GM12878 (cell line): ENCODE data around the gene HCRTR2. TPM values are rescaled to one million over a fixed set of nuclear protein-coding genes. Genes with fewer than 3 reads are reported as not detected.
A peak's percentile ranks its signal among the peaks of the same experiment; 100 is the strongest.

Experiments
- ATAC-seq: fragments of 200-7000 bp; cut with Tn5 transposase; 3 replicates; pipeline ENCODE4 v1.9.1; 2020; ENCODE audit warnings: mild to moderate bottlenecking, moderate library complexity
- BruUV-seq: library from RNA; stranded (reverse); fragments of 400-500 nt; replicated peaks from 2 replicates; lab custom pipeline; 2021; lab: Mats Ljungman, UMichigan
- CTCF ChIA-PET: fragments of 300-600 bp; sonication (Branson Sonifier 250); formaldehyde crosslinking; extraction: SDS; loops from one replicate; lab custom pipeline; 2021; ENCODE audit warnings: inconsistent platforms; lab: Yijun Ruan, JAX
- POLR2A ChIA-PET: fragments of 350-600 bp; formaldehyde crosslinking; extraction: SDS; loops from one replicate; lab custom pipeline; 2021; ENCODE audit warnings: inconsistent platforms; lab: Charles Lee
- RAD21 ChIA-PET: fragments of 300-600 bp; sonication (Branson Sonifier 250); formaldehyde crosslinking; loops from one replicate; lab custom pipeline; 2023; ENCODE audit warnings: antibody characterized with exemption; ENCODE audit not compliant: unreplicated experiment; lab: Charles Lee
- SMC1A ChIA-PET: fragments of 300-600 bp; sonication (Branson Sonifier 250); formaldehyde crosslinking; loops from one replicate; lab custom pipeline; 2023; ENCODE audit not compliant: unreplicated experiment, uncharacterized antibody; lab: Charles Lee
- DNase-seq: peaks from one replicate; pipeline ENCODE4 v3.0.0-alpha.2; 2011; ENCODE audit warnings: low read depth, low spot score
- FAIRE-seq: peaks from 3 replicates; lab custom pipeline; 2011; peaks lifted over from hg19 to GRCh38; lab: Jason Lieb, UNC
- H2AFZ ChIP-seq: 2 replicates; pipeline ENCODE4 v1.6.0; 2011; ENCODE audit warnings: low read depth, low read length, control low read depth; ENCODE audit not compliant: control insufficient read depth
- H3K27ac ChIP-seq: 2 replicates; pipeline ENCODE4 v1.5.1; 2011; ENCODE audit warnings: control low read depth; ENCODE audit not compliant: control insufficient read depth, insufficient read depth
- H3K27me3 ChIP-seq, 2 experiments: replicated peaks in 1 of 2; 2 replicates each; pipeline versions ENCODE4 v1.6.0 to v1.6.1; 2011; ENCODE audit warnings: low read length in 1 of 2; ENCODE audit not compliant: control insufficient read depth in 2 of 2, insufficient read depth in 2 of 2
- H3K36me3 ChIP-seq, 2 experiments: 2 replicates each; pipeline ENCODE4 v1.5.1; 2011; ENCODE audit warnings: low read length in 1 of 2; ENCODE audit not compliant: control insufficient read depth in 2 of 2, insufficient read depth in 2 of 2
- H3K4me1 ChIP-seq: 2 replicates; pipeline ENCODE4 v1.6.1; 2011; ENCODE audit warnings: mild to moderate bottlenecking, low read length, moderate library complexity, mixed read lengths; ENCODE audit not compliant: control insufficient read depth, insufficient read depth
- H3K4me2 ChIP-seq: 2 replicates; pipeline ENCODE4 v1.6.0; 2011; ENCODE audit warnings: control low read depth; ENCODE audit not compliant: control insufficient read depth, insufficient read depth
- H3K4me3 ChIP-seq: fragments of 200-600 bp; sonication (generic); 2 replicates; pipeline ENCODE4 v1.5.1; 2016
- H3K79me2 ChIP-seq: 2 replicates; pipeline ENCODE4 v1.6.0; 2011; ENCODE audit warnings: low read length; ENCODE audit not compliant: control insufficient read depth, insufficient read depth
- H3K9ac ChIP-seq: 2 replicates; pipeline ENCODE4 v1.8.0; 2011; ENCODE audit warnings: low read length, control low read depth, mixed read lengths; ENCODE audit not compliant: control insufficient read depth, insufficient read depth
- H3K9me3 ChIP-seq: replicated peaks from 3 replicates; pipeline ENCODE4 v1.5.1; 2011; ENCODE audit warnings: mild to moderate bottlenecking, low read length; ENCODE audit not compliant: control insufficient read depth, insufficient read depth
- H4K20me1 ChIP-seq: 2 replicates; pipeline ENCODE4 v1.6.0; 2011; ENCODE audit not compliant: control insufficient read depth, insufficient read depth
- GABPA ChIP-seq: IDR thresholded peaks from 2 replicates; pipeline ENCODE4 v1.6.1; 2014; ENCODE audit warnings: antibody characterized with exemption, low read depth, mild to moderate bottlenecking, inconsistent platforms
- IKZF1 ChIP-seq: fragments of 450-650 bp; conservative IDR thresholded peaks from 2 replicates; pipeline ENCODE4 v1.6.1; 2017; ENCODE audit warnings: antibody characterized with exemption, mild to moderate bottlenecking
- KAT2A ChIP-seq: conservative IDR thresholded peaks from 2 replicates; pipeline ENCODE4 v1.6.1; 2011; ENCODE audit warnings: low read depth, low read length; ENCODE audit not compliant: control insufficient read depth
- TAF1 ChIP-seq: IDR thresholded peaks from 2 replicates; pipeline ENCODE4 v1.6.1; 2011; ENCODE audit warnings: mild to moderate bottlenecking, low read depth, low read length, borderline replicate concordance
- TCF3 ChIP-seq: IDR thresholded peaks from 2 replicates; pipeline ENCODE4 v1.6.1; 2012; ENCODE audit warnings: low read depth, mild to moderate bottlenecking, low read length, borderline replicate concordance; ENCODE audit not compliant: insufficient read depth
- ZBTB11 ChIP-seq: fragments of 450-650 bp; formaldehyde crosslinking; IDR thresholded peaks from 2 replicates; pipeline ENCODE4 v1.5.0; 2022; ENCODE audit warnings: mild to moderate bottlenecking, missing genetic modification characterization
- ZNF207 ChIP-seq: fragments of 450-650 bp; IDR thresholded peaks from 2 replicates; pipeline ENCODE4 v1.6.1; 2014; ENCODE audit warnings: antibody characterized with exemption, mild to moderate bottlenecking, borderline replicate concordance
- in situ Hi-C: fragments of 300-500 bp; cut with MboI; formaldehyde crosslinking; loops from 9 replicates; pipeline ENCODE4 v1.14.3; 2018; ENCODE audit warnings: mixed read lengths
- intact Hi-C: fragments of 100-400 bp; cut with micrococcal nuclease; formaldehyde crosslinking; loops from one replicate; pipeline ENCODE4 v1.14.2; 2022; ENCODE audit not compliant: unreplicated experiment
- polyA plus RNA-seq, 11 experiments: library from polyadenylated mRNA; depleted of rRNA in 4 of 11; unstranded in 6 of 11; stranded (reverse) in 5 of 11; fragments of >200 nt; fragmentation: Nextera tagmentation in 4 of 11; fragmentation: Illumina TruSeq in 1 of 11; extraction: Ambion mirVana in 4 of 11; extraction: Trizol in 1 of 11; gene quantifications; 1 replicate in 1 of 11; 2 replicates in 10 of 11; pipeline versions ENCODE4 v1.2.1 to v1.2.3, GENCODE V29; 2011 to 2016; ENCODE audit warnings: inconsistent platforms in 2 of 11, missing spikeins in 2 of 11, low read depth in 1 of 11
- total RNA-seq, 4 experiments: library from RNA; depleted of rRNA in 3 of 4; stranded (reverse); fragments of >200 nt in 3 of 4; fragmentation: Illumina TruSeq in 1 of 4; extraction: Trizol in 1 of 4; gene quantifications; 2 replicates each; pipeline versions ENCODE4 v1.2.1 to v1.2.3, GENCODE V29; 2013 to 2021
- TF ChIP-seq, protein P1 (sequence below): fragments of 450-650 bp; IDR thresholded peaks from 2 replicates; pipeline ENCODE4 v1.6.1; 2017; ENCODE audit warnings: mild to moderate bottlenecking, moderate library complexity
- TF ChIP-seq, protein P2 (sequence below): IDR thresholded peaks from 2 replicates; pipeline ENCODE4 v1.6.1; 2012; ENCODE audit warnings: mild to moderate bottlenecking, low read depth, low read length

Gene HCRTR2
- total and polyA plus RNA-seq, 10 of the 15 experiments (the other 5 are each of a cell fraction or from before 2014, with no cell fraction given) = not detected

GRCh38 chr6:55176958-55177357 is 2.6 kb downstream of the HCRTR2 start:
- ChIA-PET SMC1A (no interaction called here), RAD21 (no interaction called here), POLR2A (no interaction called here), CTCF (no interaction called here)
- DNase-seq (no peak), ATAC-seq (no peak), FAIRE-seq (no peak)
- Histone ChIP-seq H4K20me1 (no peaks in the 10 kb centered on the region), H3K27me3 (no peaks in the 10 kb centered on the region; a peak in 1 of 4 replicates), H3K79me2 (no peaks in the 10 kb centered on the region), H3K4me3 (no peak overlapping the region), H3K4me2 (no peak overlapping the region), H3K4me1 (no peaks in the 10 kb centered on the region), H2AFZ (no peak overlapping the region), H3K9ac (no peak overlapping the region), H3K9me3 (no peaks in the 10 kb centered on the region), H3K27ac (no peak overlapping the region), H3K36me3 (no peaks in the 10 kb centered on the region)
- TF ChIP-seq IKZF1 (no peak), ZBTB11 (CRISPR knock-in tag) (no peak), TCF3 (no peak), KAT2A (no peak), GABPA (no peak), ZNF207 (no peak), TAF1 (no peak)
- TF ChIP-seq, protein P1, sequence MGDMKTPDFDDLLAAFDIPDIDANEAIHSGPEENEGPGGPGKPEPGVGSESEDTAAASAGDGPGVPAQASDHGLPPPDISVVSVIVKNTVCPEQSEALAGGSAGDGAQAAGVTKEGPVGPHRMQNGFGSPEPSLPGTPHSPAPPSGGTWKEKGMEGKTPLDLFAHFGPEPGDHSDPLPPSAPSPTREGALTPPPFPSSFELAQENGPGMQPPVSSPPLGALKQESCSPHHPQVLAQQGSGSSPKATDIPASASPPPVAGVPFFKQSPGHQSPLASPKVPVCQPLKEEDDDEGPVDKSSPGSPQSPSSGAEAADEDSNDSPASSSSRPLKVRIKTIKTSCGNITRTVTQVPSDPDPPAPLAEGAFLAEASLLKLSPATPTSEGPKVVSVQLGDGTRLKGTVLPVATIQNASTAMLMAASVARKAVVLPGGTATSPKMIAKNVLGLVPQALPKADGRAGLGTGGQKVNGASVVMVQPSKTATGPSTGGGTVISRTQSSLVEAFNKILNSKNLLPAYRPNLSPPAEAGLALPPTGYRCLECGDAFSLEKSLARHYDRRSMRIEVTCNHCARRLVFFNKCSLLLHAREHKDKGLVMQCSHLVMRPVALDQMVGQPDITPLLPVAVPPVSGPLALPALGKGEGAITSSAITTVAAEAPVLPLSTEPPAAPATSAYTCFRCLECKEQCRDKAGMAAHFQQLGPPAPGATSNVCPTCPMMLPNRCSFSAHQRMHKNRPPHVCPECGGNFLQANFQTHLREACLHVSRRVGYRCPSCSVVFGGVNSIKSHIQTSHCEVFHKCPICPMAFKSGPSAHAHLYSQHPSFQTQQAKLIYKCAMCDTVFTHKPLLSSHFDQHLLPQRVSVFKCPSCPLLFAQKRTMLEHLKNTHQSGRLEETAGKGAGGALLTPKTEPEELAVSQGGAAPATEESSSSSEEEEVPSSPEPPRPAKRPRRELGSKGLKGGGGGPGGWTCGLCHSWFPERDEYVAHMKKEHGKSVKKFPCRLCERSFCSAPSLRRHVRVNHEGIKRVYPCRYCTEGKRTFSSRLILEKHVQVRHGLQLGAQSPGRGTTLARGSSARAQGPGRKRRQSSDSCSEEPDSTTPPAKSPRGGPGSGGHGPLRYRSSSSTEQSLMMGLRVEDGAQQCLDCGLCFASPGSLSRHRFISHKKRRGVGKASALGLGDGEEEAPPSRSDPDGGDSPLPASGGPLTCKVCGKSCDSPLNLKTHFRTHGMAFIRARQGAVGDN = no peak
- TF ChIP-seq, protein P2, sequence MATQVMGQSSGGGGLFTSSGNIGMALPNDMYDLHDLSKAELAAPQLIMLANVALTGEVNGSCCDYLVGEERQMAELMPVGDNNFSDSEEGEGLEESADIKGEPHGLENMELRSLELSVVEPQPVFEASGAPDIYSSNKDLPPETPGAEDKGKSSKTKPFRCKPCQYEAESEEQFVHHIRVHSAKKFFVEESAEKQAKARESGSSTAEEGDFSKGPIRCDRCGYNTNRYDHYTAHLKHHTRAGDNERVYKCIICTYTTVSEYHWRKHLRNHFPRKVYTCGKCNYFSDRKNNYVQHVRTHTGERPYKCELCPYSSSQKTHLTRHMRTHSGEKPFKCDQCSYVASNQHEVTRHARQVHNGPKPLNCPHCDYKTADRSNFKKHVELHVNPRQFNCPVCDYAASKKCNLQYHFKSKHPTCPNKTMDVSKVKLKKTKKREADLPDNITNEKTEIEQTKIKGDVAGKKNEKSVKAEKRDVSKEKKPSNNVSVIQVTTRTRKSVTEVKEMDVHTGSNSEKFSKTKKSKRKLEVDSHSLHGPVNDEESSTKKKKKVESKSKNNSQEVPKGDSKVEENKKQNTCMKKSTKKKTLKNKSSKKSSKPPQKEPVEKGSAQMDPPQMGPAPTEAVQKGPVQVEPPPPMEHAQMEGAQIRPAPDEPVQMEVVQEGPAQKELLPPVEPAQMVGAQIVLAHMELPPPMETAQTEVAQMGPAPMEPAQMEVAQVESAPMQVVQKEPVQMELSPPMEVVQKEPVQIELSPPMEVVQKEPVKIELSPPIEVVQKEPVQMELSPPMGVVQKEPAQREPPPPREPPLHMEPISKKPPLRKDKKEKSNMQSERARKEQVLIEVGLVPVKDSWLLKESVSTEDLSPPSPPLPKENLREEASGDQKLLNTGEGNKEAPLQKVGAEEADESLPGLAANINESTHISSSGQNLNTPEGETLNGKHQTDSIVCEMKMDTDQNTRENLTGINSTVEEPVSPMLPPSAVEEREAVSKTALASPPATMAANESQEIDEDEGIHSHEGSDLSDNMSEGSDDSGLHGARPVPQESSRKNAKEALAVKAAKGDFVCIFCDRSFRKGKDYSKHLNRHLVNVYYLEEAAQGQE = peak; percentile 78
- BruUV-seq = no TSS peak
- in situ Hi-C loops = no loop called here
- intact Hi-C loops = no loop called here
